Measurements from ENCODE around the gene ASNSD1.

DNA sequence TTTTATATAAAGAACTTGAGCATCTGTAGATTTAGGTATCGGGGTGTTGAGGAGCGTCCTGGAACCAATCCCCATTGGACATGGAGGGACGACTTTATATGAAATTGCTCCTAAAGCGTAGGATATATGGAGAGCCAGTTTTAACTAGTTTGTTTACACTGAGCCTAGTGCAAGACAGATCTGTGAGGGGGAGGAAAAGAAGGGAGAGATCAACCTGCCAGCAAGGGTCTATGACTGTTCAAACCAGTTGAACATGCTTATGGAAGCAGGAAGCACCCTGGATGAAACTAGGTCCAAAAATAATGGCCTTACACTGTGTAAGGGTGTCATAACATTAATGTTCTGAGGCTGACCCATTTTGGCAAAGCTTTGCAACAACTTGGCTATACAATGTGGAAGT, 46.7 kb upstream of the ASNSD1 start:
- TF ChIP-seq GATA3 (IDR thresholded peaks at IDR 0.05; ENCODE audit: low read depth, low read length) (no peak), GATA2 (IDR thresholded peaks at IDR 0.05; ENCODE audit: low read depth, low read length) (no peak)

All from SH-SY5Y (cell line).